HG03095 (cell line): ENCODE data around the gene KIR3DL3.
"Not testable (repeated sequence)": the region's sequence is repeated elsewhere in the genome, so short reads cannot be mapped to it uniquely, and the experiment has no call there.

Source experiments
- ATAC-seq: cut with Tn5 transposase; IDR thresholded peaks from one replicate; pipeline ENCODE4 v1.9.1; 2021; ENCODE audit warnings: moderate library complexity; ENCODE audit not compliant: unreplicated experiment

The KIR3DL3 gene

DNA sequence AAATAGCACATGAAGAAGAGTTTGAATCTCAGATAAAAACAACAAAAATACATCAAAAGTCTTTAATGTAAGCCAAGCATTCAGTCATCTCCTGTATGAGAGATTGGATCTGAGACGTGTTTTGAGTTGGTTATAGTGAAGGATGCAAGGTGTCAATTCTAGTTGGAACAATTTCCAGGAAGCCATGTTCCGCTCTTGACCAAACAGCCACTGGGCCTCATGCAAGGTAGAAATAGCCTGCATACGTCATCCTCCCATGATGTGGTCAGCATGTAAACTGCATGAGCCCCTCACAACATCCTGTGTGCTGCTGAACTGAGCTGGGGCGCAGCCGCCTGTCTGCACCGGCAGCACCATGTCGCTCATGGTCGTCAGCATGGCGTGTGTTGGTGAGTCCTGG, at the start of gene KIR3DL3:
KIR3DL3 (plus strand) TSS at position 301 of the 400 bp plus-strand sequence; CDS start at position 356, 55 bp downstream.
- no peak for ATAC-seq

- ATAC-seq = not testable (repeated sequence)
These were observed 47.9 kb upstream of the KIR3DL3 start for GRCh38 chr19:54676210-54676834.

DNA sequence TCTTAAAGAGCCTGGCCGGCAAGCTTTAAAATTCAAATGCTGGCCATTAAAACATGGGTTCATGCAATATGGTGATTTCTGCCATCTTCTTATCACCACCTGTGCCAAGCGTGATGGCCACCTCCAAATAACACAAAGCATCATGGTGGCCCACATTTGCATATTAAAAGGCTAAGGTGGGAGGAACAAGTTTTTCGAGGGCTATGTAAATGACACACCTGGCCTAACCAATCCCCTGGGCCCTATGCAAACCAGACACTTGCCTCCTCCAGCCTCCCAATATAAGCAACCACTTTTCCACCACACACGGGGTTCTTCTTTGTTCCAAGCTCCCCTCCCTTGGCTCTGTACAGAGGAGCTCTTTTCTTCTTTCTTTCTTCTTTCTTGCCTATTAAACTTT, 47.0 kb upstream of the KIR3DL3 start:
- no peak for ATAC-seq

DNA sequence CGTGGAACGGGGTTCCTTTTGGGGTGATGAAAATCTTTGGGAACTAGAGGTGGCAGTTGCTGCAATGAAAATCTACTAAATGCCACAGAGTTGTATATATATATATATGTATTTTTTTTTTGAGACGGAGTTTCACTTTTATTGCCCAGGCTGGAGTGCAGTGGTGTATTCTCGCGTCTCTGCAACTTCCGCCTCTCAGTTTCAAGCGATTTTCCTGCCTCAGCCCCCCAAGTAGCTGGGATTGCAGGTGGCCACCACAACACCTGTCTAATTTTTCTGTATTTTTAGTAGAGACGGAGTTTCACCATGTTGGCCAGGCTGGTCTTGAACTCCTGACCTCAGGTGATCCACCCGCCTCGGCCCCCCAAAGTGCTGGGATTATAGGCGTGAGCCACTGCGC, 42.6 kb upstream of the KIR3DL3 start:
- ATAC-seq = not testable (repeated sequence)

DNA sequence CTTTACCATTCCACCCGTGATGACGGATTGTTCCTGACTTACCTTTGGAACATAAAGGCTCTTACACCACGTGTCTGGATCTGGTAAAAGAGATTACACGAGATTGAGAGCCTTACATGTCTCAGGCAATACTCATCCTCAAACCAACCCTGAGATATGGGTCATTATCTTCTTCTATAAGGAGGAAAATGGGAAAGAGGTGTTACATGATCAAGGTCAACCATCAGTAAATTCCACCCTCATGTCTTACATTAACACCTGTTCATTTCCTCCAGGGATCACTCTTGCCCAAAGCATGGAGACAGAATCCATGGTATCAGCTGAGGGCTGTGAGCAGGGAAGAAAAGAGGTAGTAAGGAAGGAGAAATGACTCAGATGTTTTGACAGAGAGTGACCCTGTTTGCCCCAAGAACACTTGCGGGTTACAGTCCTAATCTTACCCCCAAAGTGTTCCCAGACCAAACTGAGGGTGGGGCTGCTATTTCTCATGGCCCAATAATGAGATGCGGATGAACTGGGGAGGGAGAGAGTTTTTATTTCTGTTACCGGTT, 41.9 kb upstream of the KIR3DL3 start:
- ATAC-seq = no peak

GRCh38 chr19:54684527-54684926, 39.7 kb upstream of the KIR3DL3 start:
- no peak for ATAC-seq

DNA sequence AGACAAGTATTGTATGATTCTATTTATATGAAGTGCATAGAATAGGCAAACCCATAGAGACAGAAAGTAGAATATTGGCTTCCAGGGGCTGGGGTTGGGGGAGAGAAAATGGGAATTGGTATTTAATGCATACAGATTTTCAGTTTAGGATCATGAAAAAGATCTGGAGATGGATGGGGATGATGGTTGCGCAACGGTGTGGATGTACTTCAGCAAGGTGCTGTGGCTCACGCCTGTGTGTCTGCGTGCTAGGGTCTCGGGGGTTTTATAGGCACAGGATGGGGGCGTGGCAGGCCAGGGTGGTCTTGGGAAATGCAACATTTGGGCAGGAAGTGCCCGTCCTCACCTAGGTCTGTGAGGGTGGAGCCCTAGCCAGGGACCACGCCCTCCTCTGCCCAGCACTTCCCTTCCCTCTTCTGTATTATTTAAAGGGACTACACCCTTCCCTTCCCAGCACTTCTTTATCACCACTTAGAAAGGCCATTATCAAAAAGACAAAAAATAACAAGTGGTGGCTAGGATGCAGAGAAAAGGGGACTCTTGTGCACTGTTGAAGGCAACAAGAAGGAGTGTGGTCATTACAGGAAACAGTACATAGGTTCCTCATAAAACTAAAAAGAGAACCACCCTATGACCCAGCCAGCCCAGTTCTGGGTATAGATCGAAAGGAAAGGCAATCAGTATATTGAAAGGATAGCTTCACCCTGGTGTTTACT, 32.5 kb upstream of the KIR3DL3 start:
- no peak for ATAC-seq

DNA sequence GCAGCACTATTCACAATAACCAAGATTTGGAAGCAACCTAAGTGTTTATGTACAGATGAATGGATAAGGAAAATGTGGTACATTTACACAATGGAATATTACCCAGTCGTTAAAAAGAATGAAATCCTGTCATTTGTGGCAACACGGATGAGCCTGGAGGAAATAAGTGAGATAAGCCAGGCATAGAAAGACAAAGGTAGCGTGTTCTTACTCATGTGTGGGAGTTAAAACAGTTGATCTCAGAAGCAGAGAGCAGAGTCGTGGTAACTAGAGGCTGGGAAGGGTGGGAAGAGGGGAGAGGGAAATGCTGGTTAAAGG, 32.0 kb upstream of the KIR3DL3 start:
- ATAC-seq = no peak

DNA sequence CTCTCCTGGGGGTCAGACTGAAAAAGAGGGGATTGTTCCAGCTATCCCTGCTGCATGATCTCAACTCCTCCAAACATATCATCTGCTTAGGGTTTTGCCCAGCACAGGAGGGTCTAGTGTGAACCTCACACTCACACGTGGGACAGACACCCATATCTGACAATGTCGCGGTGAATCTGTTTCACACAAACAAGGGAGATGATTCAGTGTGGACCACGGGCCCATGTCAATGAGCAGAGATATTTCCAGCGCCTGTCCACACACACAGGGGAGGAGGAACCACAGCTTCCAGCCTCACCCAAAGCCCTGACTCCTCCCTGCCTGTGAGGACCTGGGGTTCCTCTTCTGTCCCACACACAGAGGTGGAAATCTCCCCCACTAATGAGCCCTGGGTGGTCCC, 29.6 kb upstream of the KIR3DL3 start:
- no peak for ATAC-seq

DNA sequence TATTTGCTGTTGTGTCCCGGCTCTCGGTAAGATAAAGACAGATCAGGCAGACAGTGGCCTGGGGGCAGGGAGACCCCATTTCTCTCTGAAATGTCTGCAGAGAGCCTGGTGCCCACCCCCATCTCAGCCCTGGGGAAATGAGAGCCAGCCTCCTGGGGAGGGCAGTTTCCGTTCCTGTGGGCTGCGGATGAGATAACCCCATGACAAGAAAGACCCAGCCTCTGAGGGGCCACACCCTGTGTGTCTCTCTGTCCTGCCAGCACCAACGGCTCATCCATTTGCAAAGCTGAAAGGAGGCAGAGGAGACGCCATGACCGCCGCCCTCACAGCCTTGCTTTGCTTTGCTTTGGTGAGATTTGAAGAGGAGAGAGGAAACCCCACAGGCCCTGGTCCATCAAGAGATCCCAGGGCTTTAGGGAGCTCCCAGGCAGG, 28.1 kb upstream of the KIR3DL3 start:
- no peak for ATAC-seq

GRCh38 chr19:54696766-54697165, 27.5 kb upstream of the KIR3DL3 start:
- no peak for ATAC-seq

- ATAC-seq = not testable (repeated sequence)
These were observed 26.5 kb upstream of the KIR3DL3 start for GRCh38 chr19:54697716-54698115.

- ATAC-seq = no peak
These were observed 19.3 kb upstream of the KIR3DL3 start for GRCh38 chr19:54704928-54705327.

DNA sequence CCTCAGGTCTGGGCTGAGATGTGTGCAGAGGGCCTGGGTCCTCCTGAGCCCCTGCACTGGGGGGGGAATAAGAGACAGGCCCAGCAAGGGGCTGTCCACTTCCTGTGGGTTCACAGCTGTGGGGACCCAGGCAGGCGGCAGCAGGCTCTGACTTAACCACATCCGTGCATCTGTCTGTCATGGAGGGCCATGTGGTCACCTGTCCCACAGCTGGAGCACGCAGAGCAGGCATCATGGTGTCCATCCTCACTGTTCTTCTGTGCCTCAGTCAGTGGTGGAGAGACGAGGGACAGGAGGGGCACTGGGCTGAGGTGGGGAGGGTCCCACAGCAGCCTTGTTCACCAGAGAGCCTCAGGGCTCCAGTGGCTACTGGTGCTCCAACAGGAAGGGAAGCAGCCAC, 16.3 kb upstream of the KIR3DL3 start:
- no peak for ATAC-seq

GRCh38 chr19:54708781-54709180, 15.5 kb upstream of the KIR3DL3 start:
- no peak for ATAC-seq

DNA sequence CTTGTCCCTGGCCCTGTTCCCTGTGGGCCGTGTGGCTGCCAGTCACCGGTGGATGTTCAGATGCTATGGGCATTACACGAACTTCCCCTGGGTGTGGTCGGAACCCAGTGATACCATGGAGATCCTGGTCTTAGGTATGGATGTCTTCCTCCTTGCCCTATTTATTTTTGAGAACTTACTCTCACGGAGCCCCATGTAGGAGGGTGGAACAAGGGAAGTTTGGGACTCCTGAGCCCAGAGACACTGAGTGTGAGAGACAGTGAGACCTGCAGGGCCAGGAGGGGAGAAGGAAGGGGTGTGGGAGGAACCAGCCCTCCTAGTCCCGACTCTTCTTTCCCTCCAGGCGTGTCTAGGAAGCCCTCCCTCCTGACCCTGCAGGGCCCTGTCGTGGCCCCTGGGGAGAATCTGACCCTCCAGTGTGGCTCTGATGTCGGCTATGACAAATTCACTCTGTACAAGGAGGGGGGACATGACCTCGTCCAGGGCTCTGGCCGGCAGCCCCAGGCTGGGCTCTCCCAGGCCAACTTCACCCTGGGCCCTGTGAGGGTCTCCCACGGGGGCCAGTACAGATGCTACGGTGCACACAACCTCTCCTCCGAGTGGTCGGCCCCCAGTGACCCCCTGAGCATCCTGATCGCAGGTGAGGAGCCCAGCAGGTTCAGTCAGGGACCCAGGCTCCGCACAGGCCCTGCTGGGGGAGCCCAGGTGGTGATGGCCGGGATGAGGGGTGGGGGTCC, 14.9 kb upstream of the KIR3DL3 start:
- no peak for ATAC-seq

GRCh38 chr19:54709956-54710355, 14.3 kb upstream of the KIR3DL3 start:
- not testable (repeated sequence) for ATAC-seq

- no peak for ATAC-seq
These were observed 402 bp downstream of the KIR3DL3 start for GRCh38 chr19:54724644-54725043.

- ATAC-seq = no peak
These were observed 1.1 kb downstream of the KIR3DL3 start for GRCh38 chr19:54725321-54725720.

GRCh38 chr19:54727562-54727961, 3.3 kb downstream of the KIR3DL3 start:
- ATAC-seq = no peak

DNA sequence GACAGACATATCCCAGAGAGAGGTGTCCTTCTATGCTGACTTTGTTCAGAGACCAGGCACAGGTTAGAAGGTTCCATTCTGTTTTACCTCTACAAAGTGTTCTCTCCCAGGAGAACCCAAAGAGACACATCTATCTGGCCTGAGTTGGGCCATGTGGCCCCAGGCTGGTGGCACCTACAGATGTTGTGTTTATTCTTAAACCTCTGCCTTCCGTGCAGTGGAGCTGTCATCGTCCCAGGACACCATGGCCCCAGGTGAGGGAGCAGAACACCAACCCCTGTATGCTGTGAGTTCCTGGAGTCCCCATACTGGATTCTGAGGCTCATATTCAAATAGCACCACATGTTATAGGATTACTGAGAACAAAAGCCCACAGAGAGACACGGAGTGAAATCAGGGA, 3.9 kb downstream of the KIR3DL3 start:
- no peak for ATAC-seq
